HG03354 (cell line): ENCODE data around the gene DUSP12.
A peak's percentile ranks its signal among the peaks of the same experiment; 100 is the strongest.
"Not testable (repeated sequence)": the region's sequence is repeated elsewhere in the genome, so short reads cannot be mapped to it uniquely, and the experiment has no call there.

Experiments used
- ATAC-seq: cut with Tn5 transposase; IDR thresholded peaks from one replicate; pipeline ENCODE4 v1.9.1; 2021; ENCODE audit warnings: mild to moderate bottlenecking; ENCODE audit not compliant: unreplicated experiment, poor library complexity, severe bottlenecking

The DUSP12 gene, protein sequence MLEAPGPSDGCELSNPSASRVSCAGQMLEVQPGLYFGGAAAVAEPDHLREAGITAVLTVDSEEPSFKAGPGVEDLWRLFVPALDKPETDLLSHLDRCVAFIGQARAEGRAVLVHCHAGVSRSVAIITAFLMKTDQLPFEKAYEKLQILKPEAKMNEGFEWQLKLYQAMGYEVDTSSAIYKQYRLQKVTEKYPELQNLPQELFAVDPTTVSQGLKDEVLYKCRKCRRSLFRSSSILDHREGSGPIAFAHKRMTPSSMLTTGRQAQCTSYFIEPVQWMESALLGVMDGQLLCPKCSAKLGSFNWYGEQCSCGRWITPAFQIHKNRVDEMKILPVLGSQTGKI

DNA sequence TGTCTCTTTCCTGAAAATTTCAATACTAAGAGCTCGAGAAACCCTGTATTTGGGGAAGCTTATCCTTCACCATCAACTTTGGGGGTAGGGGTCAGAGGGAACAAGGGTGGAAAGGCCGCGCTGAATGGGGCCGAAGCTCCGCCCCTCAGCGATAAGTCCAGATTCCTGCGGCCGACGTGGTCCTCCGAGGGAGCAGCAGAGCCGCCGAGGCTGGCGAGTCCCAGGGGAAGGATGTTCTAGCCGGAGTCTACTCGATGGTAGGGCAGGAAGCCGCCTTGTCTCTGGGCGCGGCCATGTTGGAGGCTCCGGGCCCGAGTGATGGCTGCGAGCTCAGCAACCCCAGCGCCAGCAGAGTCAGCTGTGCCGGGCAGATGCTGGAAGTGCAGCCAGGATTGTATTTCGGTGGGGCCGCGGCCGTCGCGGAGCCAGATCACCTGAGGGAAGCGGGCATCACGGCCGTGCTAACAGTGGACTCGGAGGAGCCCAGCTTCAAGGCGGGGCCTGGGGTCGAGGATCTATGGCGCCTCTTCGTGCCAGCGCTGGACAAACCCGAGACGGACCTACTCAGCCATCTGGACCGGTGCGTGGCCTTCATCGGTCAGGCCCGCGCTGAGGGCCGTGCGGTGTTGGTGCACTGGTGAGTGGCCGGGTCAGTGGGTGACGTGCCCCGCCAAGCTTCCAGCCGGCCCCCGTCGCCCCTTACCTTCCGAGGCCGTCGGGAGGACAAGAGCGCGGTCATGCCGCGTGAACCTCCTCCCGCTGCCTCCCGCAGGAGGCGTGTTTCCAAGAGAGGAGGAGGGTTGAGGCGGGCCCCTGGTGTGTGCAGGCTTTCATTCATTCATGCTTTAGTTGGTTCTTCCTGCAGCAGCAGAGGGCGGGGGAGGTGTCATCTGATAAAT lies at the start of gene DUSP12:
Gene DUSP12, plus strand, starts transcription at position 278 of the 899 bp plus-strand sequence. Its CDS starts 16 bp downstream, at position 294.
- ATAC-seq: peak; percentile 97

DNA sequence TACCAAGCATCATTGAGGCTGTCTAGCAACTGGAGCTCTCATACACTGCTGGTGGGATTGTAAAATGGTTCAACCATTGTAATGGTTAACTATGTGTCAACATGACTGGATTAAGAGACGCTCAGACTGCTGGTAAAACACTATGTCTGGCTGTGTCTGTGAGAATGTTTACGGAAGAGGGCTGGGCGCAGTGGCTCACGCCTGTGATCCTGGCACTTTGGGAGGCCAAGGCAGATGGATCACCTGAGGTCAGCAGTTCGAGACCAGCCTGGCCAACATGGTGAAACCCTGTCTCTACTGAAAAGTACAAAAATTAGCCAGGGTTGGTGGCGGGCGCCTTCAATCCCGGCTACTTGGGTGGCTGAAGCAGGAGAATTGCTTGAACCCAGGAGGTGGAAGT lies 47.3 kb upstream of the DUSP12 start:
- no peak for ATAC-seq

DNA sequence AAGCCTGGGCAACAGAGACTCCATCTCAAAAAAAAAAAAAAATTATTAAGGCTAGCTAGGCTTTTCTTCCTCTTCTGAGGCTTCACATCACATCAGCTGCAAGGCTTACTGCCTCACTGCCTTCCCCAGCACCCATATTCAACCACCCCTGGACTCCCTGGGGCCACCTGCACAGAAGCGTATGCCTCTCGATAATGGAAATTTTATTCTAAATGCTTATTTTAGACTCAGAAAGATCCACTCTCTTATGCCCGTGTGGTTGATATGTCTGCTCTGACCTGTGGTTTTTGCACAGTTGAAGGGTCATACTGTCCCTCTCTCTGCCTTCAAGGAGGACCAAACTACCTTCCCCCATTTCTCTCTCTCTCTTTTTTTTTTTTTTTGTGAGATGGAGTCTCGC lies 44.0 kb upstream of the DUSP12 start:
- peak; percentile 43 for ATAC-seq

DNA sequence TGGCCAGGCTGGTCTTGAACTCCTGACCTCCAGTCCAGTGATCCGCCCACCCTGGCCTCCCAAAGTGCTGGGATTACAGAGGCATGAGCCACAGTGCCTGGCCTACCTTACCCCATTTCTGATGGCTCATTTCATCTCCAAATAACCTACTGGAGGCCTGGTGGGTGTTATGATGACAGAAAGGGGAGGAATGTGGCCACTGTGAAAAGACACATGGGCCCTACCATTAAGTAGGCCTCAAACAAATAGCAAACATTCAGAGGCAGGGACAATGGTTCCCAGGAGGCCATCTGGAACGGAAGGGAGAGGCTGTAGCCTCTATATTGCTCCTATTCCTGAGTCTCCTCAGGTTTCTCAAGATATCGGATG lies 43.5 kb upstream of the DUSP12 start:
- ATAC-seq: no peak

DNA sequence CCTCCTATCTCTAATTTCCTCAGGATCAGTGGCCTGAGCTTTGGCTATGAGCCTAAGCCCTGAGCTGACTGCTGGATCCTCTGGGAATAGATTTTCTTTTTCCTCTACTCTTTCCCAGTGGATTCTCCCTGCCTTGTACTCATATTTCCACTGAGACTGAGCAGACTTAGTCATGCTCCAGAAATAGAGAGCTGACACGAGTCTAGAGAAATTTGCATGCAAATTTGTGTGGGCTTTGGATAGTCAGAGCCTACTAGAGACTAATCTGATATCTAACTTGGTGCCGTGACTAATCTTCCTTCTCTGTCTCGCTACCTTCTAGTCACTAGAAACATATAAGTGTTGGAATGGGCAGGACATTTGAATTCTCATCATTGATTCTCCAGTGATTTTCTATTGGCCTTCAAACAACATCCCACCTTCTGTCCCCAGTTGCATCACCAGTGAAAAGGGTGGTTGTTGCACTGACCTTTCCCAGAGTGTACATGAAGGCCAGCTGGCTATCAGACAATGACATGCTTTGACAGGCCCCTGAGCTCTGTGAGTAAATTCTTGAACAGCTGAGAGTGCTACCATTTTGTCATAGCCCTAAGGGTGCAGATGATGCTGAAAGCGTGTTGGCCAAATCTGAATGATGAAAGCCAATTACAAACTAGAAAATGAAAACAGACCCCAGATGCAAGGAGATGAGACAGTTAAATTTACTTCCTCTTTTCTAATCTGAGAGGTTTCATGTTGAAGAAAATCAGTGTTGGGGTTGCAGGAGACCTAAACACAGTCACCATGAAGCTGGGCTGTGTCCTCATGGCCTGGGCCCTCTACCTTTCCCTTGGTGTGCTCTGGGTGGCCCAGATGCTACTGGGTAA lies 42.9 kb upstream of the DUSP12 start, which contains the start of gene FCRLA:
Gene FCRLA, plus strand, starts transcription at position 748 of the 866 bp plus-strand sequence. Its CDS starts 36 bp downstream, at position 784.
- peak; percentile 77 for ATAC-seq

DNA sequence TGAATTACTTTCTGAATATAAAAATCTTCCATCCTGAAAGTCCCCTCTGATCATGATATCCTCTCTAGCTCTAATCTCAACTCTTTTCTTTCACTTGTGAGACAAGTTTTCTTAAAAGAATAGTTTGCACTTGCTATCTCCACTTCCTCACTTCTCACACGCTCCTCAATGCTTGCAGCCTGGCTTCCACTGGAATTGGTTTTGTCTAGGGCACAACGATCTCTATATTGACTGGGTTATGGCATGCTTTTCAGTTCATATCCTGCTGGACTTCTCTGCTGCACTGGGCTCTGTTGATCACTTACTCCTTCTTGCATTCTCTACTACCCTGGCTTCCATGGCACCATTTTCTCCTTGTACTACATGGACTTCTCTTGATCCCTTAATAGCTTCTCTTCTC lies 42.1 kb upstream of the DUSP12 start:
- ATAC-seq: no peak

DNA sequence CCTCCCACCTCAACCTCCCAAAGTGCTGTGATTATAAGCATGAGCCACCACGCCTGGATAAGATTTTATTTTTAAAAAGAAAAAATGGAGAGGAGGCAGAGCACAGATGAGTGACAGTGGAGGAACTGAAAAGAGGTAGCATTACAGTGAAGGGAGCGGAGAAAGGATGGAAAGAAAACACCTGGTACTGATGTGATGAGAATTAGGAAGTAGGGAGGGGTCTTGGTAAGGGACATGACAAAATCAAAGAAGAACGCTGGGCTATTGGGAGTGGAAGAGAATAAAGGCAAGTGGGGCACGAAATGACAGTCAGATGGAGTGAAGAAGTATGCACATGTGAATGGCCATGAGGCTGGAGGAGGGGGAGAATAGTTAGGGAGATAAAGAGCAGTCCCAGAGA lies 40.2 kb upstream of the DUSP12 start:
- no peak for ATAC-seq

DNA sequence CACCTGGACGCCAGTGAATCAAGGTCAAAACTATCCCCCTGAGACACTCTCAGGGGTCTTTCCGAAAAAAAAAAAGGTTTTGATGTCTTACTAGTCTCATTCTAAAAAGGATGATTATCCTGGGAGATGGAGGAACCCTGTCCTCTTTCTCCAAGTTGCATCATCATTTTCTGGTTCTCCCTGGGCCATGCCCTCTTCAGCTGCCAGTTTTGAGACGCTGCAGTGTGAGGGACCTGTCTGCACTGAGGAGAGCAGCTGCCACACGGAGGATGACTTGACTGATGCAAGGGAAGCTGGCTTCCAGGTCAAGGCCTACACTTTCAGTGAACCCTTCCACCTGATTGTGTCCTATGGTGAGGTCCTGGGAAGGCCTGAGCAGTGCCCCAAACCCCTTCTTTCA lies 39.0 kb upstream of the DUSP12 start:
- ATAC-seq: no peak

DNA sequence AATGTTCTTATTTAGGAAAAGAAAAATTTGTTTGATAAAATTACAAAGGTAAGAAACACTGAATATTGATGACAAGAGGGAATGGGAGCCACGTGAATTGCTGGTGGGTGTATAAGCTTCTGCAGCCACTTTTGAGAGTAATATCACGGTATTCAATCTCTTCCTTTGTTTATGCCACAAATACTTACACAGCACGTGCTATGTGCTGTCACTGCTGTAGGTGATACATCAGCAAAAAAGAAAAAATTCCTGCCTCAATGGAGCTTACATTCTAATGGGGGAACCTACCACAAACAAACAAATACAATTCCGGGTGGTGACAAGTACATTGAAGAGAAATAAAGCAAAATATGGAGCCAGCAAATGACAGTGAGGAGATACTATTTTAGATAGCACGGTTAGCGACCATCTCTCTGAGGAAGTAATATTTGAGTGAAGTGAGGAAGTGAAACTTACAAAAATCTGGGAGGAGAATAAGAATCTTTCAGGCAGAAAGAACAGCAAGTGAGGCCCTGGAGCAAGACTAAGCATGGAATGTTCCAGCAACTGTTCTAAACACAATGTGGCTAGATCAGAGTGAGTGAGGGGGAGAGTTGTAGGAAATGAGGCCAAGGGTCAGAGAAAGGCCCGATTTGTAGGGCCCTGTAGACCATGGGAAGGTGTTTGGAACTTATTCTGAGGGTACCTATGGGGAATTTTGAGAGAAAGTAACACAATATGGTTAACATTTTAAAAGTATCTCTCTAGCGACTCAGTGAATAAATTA lies 30.8 kb upstream of the DUSP12 start:
- ATAC-seq: peak; percentile 79

DNA sequence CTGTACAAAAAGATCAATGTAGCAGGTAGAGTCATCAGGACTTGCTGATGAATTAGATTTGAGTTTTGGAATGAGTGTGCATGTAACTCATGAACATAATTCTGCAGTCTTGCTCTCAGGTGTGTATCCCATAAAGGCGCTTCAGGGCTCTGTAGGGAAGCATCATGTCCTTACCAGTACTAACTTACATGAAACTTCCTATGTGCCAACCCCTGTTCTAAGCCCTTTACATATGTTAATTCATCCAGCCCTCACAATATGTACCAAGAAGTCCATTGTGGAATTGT lies 30.3 kb upstream of the DUSP12 start:
- peak; percentile 48 for ATAC-seq

DNA sequence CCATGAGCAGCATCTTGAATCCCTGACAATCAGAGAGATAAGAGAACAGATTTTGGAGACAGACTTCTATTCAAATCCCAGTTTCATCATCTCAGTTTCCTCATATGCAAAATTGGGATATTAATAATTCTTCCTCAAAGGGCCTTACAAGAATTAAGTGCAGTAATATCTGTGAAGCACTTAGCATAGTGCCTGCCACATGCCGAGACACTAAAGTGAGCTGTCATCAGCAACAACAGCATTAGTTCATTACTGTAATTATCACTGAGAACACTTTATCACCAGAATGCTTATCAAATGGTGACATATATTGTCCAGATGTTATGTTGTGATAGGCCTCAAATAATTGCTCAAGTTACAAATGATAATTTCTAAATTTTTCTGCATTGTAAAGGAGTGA lies 29.2 kb upstream of the DUSP12 start:
- no peak for ATAC-seq

DNA sequence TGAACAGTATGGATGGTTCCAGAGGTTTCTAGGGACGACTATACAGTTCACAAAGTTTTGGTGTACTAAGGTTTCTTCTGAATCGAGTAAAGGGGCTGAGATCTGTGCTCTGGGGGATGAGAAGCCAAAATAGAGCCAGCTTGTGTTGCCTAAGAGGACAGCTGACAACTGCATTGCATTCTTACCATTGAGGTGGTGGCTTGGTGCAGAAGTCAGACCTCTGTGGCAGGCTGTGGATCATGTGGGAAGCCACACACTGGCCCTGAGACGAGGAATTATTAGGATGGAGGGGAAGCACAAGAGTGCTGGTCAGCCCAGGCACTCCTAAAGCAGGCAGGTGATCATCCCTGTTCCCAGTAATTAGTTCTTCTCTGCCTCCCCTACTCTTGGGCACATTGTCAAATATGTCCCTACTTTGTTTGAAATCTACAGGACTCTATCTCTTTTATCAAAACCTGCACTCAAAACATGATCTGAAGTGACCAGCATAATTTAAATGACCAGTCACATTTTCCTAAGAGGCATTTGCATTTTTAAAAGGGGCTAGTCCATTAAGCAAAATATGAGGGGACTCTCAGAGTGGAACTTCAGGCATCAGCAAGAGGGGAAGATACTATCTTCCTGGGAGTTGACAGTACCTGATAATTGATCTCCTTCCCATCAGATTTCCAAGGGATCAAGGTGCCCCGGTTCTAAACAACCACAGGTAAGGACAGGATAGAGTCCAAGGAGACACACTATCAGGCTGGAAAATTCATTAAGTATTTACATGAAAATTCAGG lies 28.4 kb upstream of the DUSP12 start, which contains the start of gene FCRLB:
Gene FCRLB, plus strand, starts transcription at position 589 of the 782 bp plus-strand sequence. CDS start 1,129 bp downstream, outside the sequence.
- ATAC-seq: no peak

DNA sequence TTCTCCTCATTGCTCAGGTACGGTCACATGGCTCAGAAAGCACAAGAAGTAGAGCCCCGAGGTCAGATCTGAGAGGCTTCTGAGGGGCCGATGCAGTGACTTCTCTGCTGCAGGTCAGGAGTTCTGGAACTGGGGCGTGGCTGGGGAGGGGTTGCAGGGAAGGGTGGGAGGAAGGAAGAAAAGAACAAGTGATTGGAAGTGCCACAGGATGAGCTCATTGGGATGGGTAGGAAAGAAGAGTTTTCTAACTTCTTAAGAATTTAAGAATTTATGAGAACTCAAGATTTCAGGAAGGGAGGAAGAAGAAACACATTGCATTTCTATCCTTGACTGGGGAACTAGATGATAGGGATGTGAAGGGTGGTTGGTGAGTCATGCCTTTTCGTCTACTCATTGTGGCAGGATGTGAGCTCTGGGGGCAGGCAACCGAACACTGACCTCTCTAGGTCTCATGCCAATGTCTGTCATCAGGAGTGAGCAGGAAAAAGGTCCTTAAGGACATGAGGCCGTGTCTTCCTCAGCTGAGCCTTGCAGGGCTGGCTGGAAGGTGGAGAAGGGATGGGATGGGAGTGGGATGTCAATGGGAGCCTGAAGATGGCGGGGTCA lies 27.7 kb upstream of the DUSP12 start:
- ATAC-seq: no peak

DNA sequence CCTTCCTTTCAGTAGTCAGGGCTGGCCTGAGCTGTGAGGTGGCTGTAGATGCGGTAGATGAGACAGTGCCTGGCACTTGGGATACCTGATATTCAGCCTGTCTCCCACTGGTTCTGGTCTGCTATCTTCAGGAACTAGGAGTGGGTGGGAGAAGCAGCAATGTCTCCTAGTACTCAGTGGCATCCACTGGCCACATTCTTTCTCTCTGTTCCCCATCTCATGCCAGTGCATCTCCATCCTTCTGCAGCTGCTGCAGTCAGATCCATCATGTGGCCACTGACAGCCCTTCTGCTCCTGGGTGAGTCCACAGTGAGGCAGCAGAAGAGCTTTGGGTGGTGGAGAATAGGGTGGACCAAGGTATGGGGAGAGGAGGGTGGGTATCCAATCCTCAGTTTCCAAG lies 27.2 kb upstream of the DUSP12 start:
- no peak for ATAC-seq

DNA sequence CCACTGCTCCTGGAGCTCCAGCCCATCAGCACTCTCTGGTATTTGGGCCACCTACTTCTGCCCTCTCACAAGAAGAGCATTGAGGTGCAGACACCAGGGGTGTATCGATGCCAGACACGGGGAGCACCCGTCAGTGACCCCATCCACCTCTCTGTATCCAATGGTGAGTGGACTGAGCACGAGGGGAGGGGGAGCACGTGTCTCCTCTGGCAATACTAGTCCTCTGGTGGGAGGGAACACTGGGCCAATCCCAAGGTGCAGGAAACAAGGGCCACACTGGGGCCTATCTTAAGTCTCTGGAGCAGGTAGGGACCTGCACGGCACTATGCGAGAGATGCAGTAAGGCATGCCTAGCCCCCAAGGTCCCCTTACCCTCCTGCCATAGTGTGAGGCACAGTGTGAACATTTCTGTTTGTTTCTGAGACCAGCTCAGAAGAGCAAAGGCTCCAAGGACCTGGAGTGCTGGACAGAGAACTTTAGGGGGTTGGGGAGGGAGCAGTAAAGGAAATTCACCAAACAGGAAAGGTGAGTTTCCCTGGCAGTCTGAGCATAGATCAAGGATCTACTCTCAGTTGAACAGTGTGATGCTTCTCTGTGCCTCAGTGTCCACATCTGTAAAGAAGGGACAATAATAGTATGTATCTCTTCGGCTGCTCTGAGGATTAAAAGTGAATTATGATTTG lies 26.0 kb upstream of the DUSP12 start:
- no peak for ATAC-seq

DNA sequence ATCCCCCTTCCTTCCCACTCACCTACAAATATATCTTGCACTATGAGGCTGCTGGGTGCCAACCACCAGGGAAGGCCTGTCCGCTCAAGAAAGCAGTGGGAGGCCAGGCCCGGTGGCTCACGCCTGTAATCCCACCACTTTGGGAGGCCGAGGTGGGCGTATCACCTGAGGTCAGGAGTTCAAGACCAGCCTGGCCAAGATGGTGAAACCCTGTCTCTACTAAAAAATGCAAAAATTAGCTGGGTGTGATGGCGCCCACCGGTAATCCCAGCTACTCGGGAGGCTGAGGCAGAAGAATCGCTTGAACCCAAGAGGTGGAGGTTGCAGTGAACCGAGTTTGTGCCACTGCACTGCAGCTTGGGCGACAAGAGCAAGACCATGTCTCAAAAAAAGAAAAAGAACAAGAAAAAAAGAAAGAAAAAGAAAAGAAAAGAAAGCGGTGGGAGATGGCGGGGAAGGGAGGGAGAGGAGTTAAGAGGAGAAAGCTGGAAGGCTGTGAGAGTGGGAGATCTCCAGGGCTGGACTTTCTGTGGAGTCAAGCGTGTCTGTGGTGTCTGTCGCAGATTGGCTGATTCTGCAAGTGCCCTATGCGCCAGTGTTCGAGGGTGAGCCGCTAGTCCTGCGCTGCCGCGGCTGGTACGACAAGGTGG lies 24.2 kb upstream of the DUSP12 start:
- ATAC-seq: not testable (repeated sequence)

DNA sequence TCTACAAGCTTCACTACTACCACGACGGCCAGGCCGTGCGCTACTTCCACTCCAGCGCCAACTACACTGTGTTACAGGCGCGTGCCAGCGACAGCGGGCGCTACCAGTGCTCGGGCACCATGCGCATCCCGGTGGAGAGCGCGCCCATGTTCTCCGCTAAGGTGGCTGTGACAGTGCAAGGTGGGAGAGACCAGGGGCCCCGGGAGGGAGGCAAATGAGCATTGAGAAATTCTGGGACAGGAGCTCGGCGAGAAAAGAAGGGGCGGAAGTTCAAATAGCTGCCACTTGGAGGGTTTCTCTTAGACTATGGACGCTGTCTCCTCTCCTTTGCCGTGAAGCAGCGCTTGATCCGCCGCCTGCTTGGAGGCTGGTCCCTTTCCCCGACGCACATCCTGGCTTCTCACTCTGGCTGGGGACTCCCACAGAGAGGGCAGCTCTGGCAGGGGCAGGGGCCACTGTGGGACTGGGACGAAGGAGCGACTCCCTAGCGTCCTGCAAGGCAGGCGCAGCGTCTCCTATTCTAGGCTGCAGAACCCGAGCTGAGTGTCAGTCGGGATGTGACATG lies 23.6 kb upstream of the DUSP12 start:
- peak; percentile 28 for ATAC-seq
